BLaER1 (cell line): ENCODE measurements around the gene PHLPP1.
"Not testable (repeated sequence)": the region's sequence is repeated elsewhere in the genome, so short reads cannot be mapped to it uniquely, and the experiment has no call there.

Experiments used
- H3K27ac ChIP-seq: shearing (Covaris generic); formaldehyde crosslinking; 2 replicates; pipeline ENCODE4 v1.8.1; 2022
- H3K27me3 ChIP-seq: shearing (Covaris generic); formaldehyde crosslinking; 2 replicates; pipeline ENCODE4 v1.8.1; 2022
- H3K36me3 ChIP-seq: shearing (Covaris generic); formaldehyde crosslinking; 2 replicates; pipeline ENCODE4 v1.8.1; 2022
- H3K4me1 ChIP-seq: shearing (Covaris generic); formaldehyde crosslinking; 2 replicates; pipeline ENCODE4 v1.8.1; 2022
- H3K4me2 ChIP-seq: shearing (Covaris generic); formaldehyde crosslinking; 2 replicates; pipeline ENCODE4 v1.8.1; 2022
- H3K4me3 ChIP-seq: shearing (Covaris generic); formaldehyde crosslinking; 2 replicates; pipeline ENCODE4 v1.8.1; 2022
- H3K9ac ChIP-seq: shearing (Covaris generic); formaldehyde crosslinking; 2 replicates; pipeline ENCODE4 v1.8.1; 2022
- H3K9me3 ChIP-seq: shearing (Covaris generic); formaldehyde crosslinking; 2 replicates; pipeline ENCODE4 v1.8.1; 2022
- H4K20me1 ChIP-seq: shearing (Covaris generic); formaldehyde crosslinking; 2 replicates; pipeline ENCODE4 v1.8.1; 2022
- Cebpa-rat ChIP-seq: shearing (Covaris generic); IDR thresholded peaks from 2 replicates; pipeline ENCODE4 v1.8.1; 2022

The PHLPP1 gene

GRCh38 chr18:62885804-62886203, 170.5 kb downstream of the PHLPP1 start:
- no peak overlapping the region for H3K27ac ChIP-seq
- TF ChIP-seq Cebpa-rat, result no peak
- H3K36me3 ChIP-seq, result peaks cover 37% of the 10 kb centered on the region
- H3K27me3 ChIP-seq, result no peaks in the 10 kb centered on the region
- no peaks in the 10 kb centered on the region for H3K9me3 ChIP-seq
- 0 out of 2 replicates have a peak, but pooled peaks cover 4% of the 10 kb centered on the region for H4K20me1 ChIP-seq
- H3K4me1 ChIP-seq, result no peaks in the 10 kb centered on the region
- no peak overlapping the region for H3K4me2 ChIP-seq
- no peak overlapping the region for H3K9ac ChIP-seq
- no peak overlapping the region for H3K4me3 ChIP-seq

- TF ChIP-seq Cebpa-rat, result no peak
- no peak overlapping the region for H3K9ac ChIP-seq
- H3K9me3 ChIP-seq, result no peaks in the 10 kb centered on the region
- peaks cover 75% of the 10 kb centered on the region for H3K36me3 ChIP-seq
- H3K4me3 ChIP-seq, result no peak overlapping the region
- H3K4me1 ChIP-seq, result 0 out of 2 replicates have a peak, but pooled peaks cover 7% of the 10 kb centered on the region
- no peak overlapping the region for H3K27ac ChIP-seq
- no peaks in the 10 kb centered on the region for H4K20me1 ChIP-seq
- no peak overlapping the region for H3K4me2 ChIP-seq
- no peaks in the 10 kb centered on the region for H3K27me3 ChIP-seq
Observed at GRCh38 chr18:62894681-62895390, 179.5 kb downstream of the PHLPP1 start.

- Histone ChIP-seq H3K27ac (no peak overlapping the region), H3K36me3 (peaks cover 91% of the 10 kb centered on the region), H3K4me1 (0 out of 2 replicates have a peak, but pooled peaks cover 7% of the 10 kb centered on the region), H3K9me3 (no peaks in the 10 kb centered on the region), H3K4me3 (no peak overlapping the region), H3K4me2 (no peak overlapping the region), H3K27me3 (no peaks in the 10 kb centered on the region), H3K9ac (no peak overlapping the region), H4K20me1 (no peaks in the 10 kb centered on the region)
- no peak for TF ChIP-seq Cebpa-rat
Observed at GRCh38 chr18:62897153-62897552, 181.8 kb downstream of the PHLPP1 start.

GRCh38 chr18:62898359-62898758, 183.0 kb downstream of the PHLPP1 start:
- Histone ChIP-seq H3K4me1 (0 out of 2 replicates have a peak, but pooled peaks cover 7% of the 10 kb centered on the region), H3K9ac (no peak overlapping the region), H3K4me2 (no peak overlapping the region), H3K27ac (no peak overlapping the region), H3K4me3 (no peak overlapping the region), H3K27me3 (no peaks in the 10 kb centered on the region), H4K20me1 (no peaks in the 10 kb centered on the region), H3K9me3 (no peaks in the 10 kb centered on the region), H3K36me3 (peaks cover 93% of the 10 kb centered on the region)
- TF ChIP-seq Cebpa-rat, result no peak

- H3K9me3 ChIP-seq, result 0 out of 2 replicates have a peak, but pooled peaks cover 1% of the 10 kb centered on the region
- H3K4me3 ChIP-seq, result no peak overlapping the region
- H3K9ac ChIP-seq, result no peak overlapping the region
- H4K20me1 ChIP-seq, result no peaks in the 10 kb centered on the region
- H3K4me2 ChIP-seq, result no peak overlapping the region
- no peak overlapping the region for H3K27ac ChIP-seq
- no peak for TF ChIP-seq Cebpa-rat
- no peaks in the 10 kb centered on the region for H3K27me3 ChIP-seq
- 0 out of 2 replicates have a peak, but pooled peaks cover 7% of the 10 kb centered on the region for H3K4me1 ChIP-seq
- peaks cover 100% of the 10 kb centered on the region for H3K36me3 ChIP-seq
Observed at GRCh38 chr18:62899534-62899933, 184.2 kb downstream of the PHLPP1 start.

GRCh38 chr18:62900132-62900883, 185.0 kb downstream of the PHLPP1 start:
- Histone ChIP-seq H3K27me3 (no peaks in the 10 kb centered on the region), H4K20me1 (no peaks in the 10 kb centered on the region), H3K9me3 (peaks cover 7% of the 10 kb centered on the region; the same call in 1 of the 2 replicates), H3K4me3 (no peak overlapping the region), H3K4me1 (0 out of 2 replicates have a peak, but pooled peaks cover 7% of the 10 kb centered on the region), H3K27ac (no peak overlapping the region), H3K4me2 (no peak overlapping the region), H3K9ac (no peak overlapping the region), H3K36me3 (peaks cover 100% of the 10 kb centered on the region)
- no peak for TF ChIP-seq Cebpa-rat

GRCh38 chr18:62902776-62903175, 187.4 kb downstream of the PHLPP1 start:
- Histone ChIP-seq H3K4me2 (no peak overlapping the region), H3K27me3 (no peaks in the 10 kb centered on the region), H3K4me3 (no peak overlapping the region), H3K4me1 (no peaks in the 10 kb centered on the region), H3K36me3 (peaks cover 85% of the 10 kb centered on the region), H3K9ac (no peak overlapping the region), H3K27ac (no peak overlapping the region), H4K20me1 (no peaks in the 10 kb centered on the region), H3K9me3 (peaks cover 16% of the 10 kb centered on the region)
- no peak for TF ChIP-seq Cebpa-rat

- Histone ChIP-seq H3K4me1 (no peaks in the 10 kb centered on the region), H3K36me3 (peaks cover 67% of the 10 kb centered on the region), H4K20me1 (no peaks in the 10 kb centered on the region), H3K4me2 (no peak overlapping the region), H3K27me3 (no peaks in the 10 kb centered on the region), H3K9me3 (peaks cover 16% of the 10 kb centered on the region), H3K4me3 (no peak overlapping the region), H3K9ac (no peak overlapping the region), H3K27ac (no peak overlapping the region)
- TF ChIP-seq Cebpa-rat, result no peak
Observed at GRCh38 chr18:62904396-62905285, 189.3 kb downstream of the PHLPP1 start.

GRCh38 chr18:62912885-62913284, 197.5 kb downstream of the PHLPP1 start:
- Histone ChIP-seq H3K9ac (no peak overlapping the region), H3K27me3 (no peaks in the 10 kb centered on the region), H3K27ac (no peak overlapping the region), H3K9me3 (no peaks in the 10 kb centered on the region), H4K20me1 (no peaks in the 10 kb centered on the region), H3K4me2 (no peak overlapping the region), H3K4me3 (no peak overlapping the region), H3K4me1 (peaks cover 12% of the 10 kb centered on the region), H3K36me3 (peaks cover 41% of the 10 kb centered on the region)
- TF ChIP-seq Cebpa-rat, result no peak

- H3K4me3 ChIP-seq, H3K27me3 ChIP-seq, H3K9me3 ChIP-seq, H3K4me2 ChIP-seq, H4K20me1 ChIP-seq, H3K27ac ChIP-seq, H3K9ac ChIP-seq: not testable (repeated sequence)
- peaks cover 12% of the 10 kb centered on the region for H3K4me1 ChIP-seq
- peaks cover 42% of the 10 kb centered on the region for H3K36me3 ChIP-seq
Observed at GRCh38 chr18:62913824-62914223, 198.5 kb downstream of the PHLPP1 start.
